ENCODE measurements around the gene EIF2A. TPM values are rescaled to one million over a fixed set of nuclear protein-coding genes. Genes with fewer than 3 reads are reported as not detected.
A peak's percentile ranks its signal among the peaks of the same experiment; 100 is the strongest.

EIF2A gene
- total and polyA plus RNA-seq, 4 donors, result 59.5 to 127 (median 69.6) TPM

- DNase-seq, result peak in 2 of 3 donors; percentile 47 to 50
- Histone ChIP-seq H3K4me1 (ENCODE audit: control insufficient read depth in 5 of 5, insufficient read depth in 5 of 5, low read length in 5 of 5) (peaks cover 0 to 9% (median 0%) of the 10 kb centered on the region in 5 donors), H3K36me3 (ENCODE audit: control insufficient read depth in 4 of 4, insufficient read depth in 4 of 4, low read length in 4 of 4) (no peaks in the 10 kb centered on the region), H3K9ac (ENCODE audit: insufficient read depth in 1 of 2, low read length in 2 of 2) (no peak overlapping the region), H3K27ac (ENCODE audit: low read depth in 1 of 2, low read length in 1 of 2) (no peak overlapping the region), H3K27me3 (ENCODE audit: control insufficient read depth in 3 of 3, insufficient read depth in 3 of 3, low read length in 2 of 3) (no peaks in the 10 kb centered on the region), H3K4me3 (no peak overlapping the region), H3K9me3 (ENCODE audit: control insufficient read depth in 4 of 4, insufficient read depth in 3 of 4, low read length in 3 of 4) (no peaks in the 10 kb centered on the region)
- no peak for ATAC-seq (ENCODE audit: insufficient read depth, low FRiP score)
- WGBS, 2 donors, result 70 to 74% methylated on average over 10 of the region's 10 CpGs
- TF ChIP-seq CTCF (IDR thresholded peaks at IDR 0.05; ENCODE audit: control extremely low read depth, extremely low read depth), result no peak
Observed at GRCh38 chr3:150527464-150528255, 18.9 kb upstream of the EIF2A start.

GRCh38 chr3:150528354-150528797, 18.2 kb upstream of the EIF2A start:
- peak in 2 of 3 donors; percentile 59 to 61 for DNase-seq
- Histone ChIP-seq H3K4me1 (ENCODE audit: control insufficient read depth in 5 of 5, insufficient read depth in 5 of 5, low read length in 5 of 5) (peaks cover 0 to 9% (median 0%) of the 10 kb centered on the region in 5 donors), H3K4me3 (no peak overlapping the region), H3K27ac (ENCODE audit: low read depth in 1 of 2, low read length in 1 of 2) (no peak overlapping the region), H3K9me3 (ENCODE audit: control insufficient read depth in 4 of 4, insufficient read depth in 3 of 4, low read length in 3 of 4) (no peaks in the 10 kb centered on the region), H3K36me3 (ENCODE audit: control insufficient read depth in 4 of 4, insufficient read depth in 4 of 4, low read length in 4 of 4) (no peaks in the 10 kb centered on the region), H3K9ac (ENCODE audit: insufficient read depth in 1 of 2, low read length in 2 of 2) (no peak overlapping the region), H3K27me3 (ENCODE audit: control insufficient read depth in 3 of 3, insufficient read depth in 3 of 3, low read length in 2 of 3) (no peaks in the 10 kb centered on the region)
- WGBS, 2 donors, result 10 to 14% methylated on average over 2 of the region's 2 CpGs
- TF ChIP-seq CTCF (IDR thresholded peaks at IDR 0.05; ENCODE audit: control extremely low read depth, extremely low read depth), result no peak
- ATAC-seq (ENCODE audit: insufficient read depth, low FRiP score), result no peak

- Histone ChIP-seq H3K4me3 (no peak overlapping the region), H3K36me3 (ENCODE audit: control insufficient read depth in 4 of 4, insufficient read depth in 4 of 4, low read length in 4 of 4) (no peaks in the 10 kb centered on the region), H3K9ac (ENCODE audit: insufficient read depth in 1 of 2, low read length in 2 of 2) (no peak overlapping the region), H3K9me3 (ENCODE audit: control insufficient read depth in 4 of 4, insufficient read depth in 3 of 4, low read length in 3 of 4) (no peaks in the 10 kb centered on the region), H3K27me3 (ENCODE audit: control insufficient read depth in 3 of 3, insufficient read depth in 3 of 3, low read length in 2 of 3) (no peaks in the 10 kb centered on the region), H3K27ac (ENCODE audit: low read depth in 1 of 2, low read length in 1 of 2) (no peak overlapping the region), H3K4me1 (ENCODE audit: control insufficient read depth in 5 of 5, insufficient read depth in 5 of 5, low read length in 5 of 5) (peaks cover 0 to 9% (median 0%) of the 10 kb centered on the region in 5 donors)
- DNase-seq (no peak), ATAC-seq (ENCODE audit: insufficient read depth, low FRiP score) (no peak)
- TF ChIP-seq CTCF (IDR thresholded peaks at IDR 0.05; ENCODE audit: control extremely low read depth, extremely low read depth), result no peak
Observed at GRCh38 chr3:150531775-150532174, 14.8 kb upstream of the EIF2A start.
